Measurements from ENCODE around the gene SLC49A4.

GRCh38 chr3:122828281-122828680, 33.4 kb downstream of the SLC49A4 start:
- TF ChIP-seq JUND (CRISPR knock-in tag; IDR thresholded peaks at IDR 0.05): no peak
- TF ChIP-seq POLR2A (IDR thresholded peaks at IDR 0.05; ENCODE audit: insufficient read depth in 1 of 2, low read depth in 2 of 2, low read length in 2 of 2): no peak
- TF ChIP-seq CTCF (CRISPR knock-in tag; IDR thresholded peaks at IDR 0.05): no peak

Measured in HepG2 (cell line).